NCI-H774 (cell line): ENCODE measurements around the gene AKAP13.
"Not testable (repeated sequence)": the region's sequence is repeated elsewhere in the genome, so short reads cannot be mapped to it uniquely, and the experiment has no call there.

ENCODE experiments used
- DNase-seq: peaks from one replicate; lab custom pipeline; 2025; lab: John Stamatoyannopoulos, UW

The AKAP13 gene

GRCh38 chr15:85793641-85794597, 413.5 kb downstream of the AKAP13 start:
- no peak for DNase-seq

GRCh38 chr15:85794598-85795336, 414.4 kb downstream of the AKAP13 start, which contains the start of gene KLHL25:
Gene KLHL25 (minus strand): TSS chr15:85794925. CDS start chr15:85769810, 25,115 bp downstream.
- DNase-seq = peak; percentile 91

- no peak for DNase-seq
These were observed 415.2 kb downstream of the AKAP13 start for GRCh38 chr15:85795337-85796305.

GRCh38 chr15:85796371-85796770, 416.0 kb downstream of the AKAP13 start:
- DNase-seq = not testable (repeated sequence)
